HUES64 (cell line): ENCODE measurements around the gene RAB40B.

Experiments used
- H3K27ac ChIP-seq: 2 replicates; pipeline ENCODE4 v1.7.0; 2013; ENCODE audit warnings: low read depth, low read length, inconsistent platforms
- H3K27me3 ChIP-seq: 2 replicates; pipeline ENCODE4 v1.6.1; 2013; ENCODE audit warnings: mild to moderate bottlenecking, low read length; ENCODE audit not compliant: insufficient read depth
- H3K36me3 ChIP-seq: 2 replicates; pipeline ENCODE4 v1.6.1; 2013; ENCODE audit warnings: mild to moderate bottlenecking, low read length; ENCODE audit not compliant: insufficient read depth
- H3K4me1 ChIP-seq: 2 replicates; pipeline ENCODE4 v1.6.1; 2013; ENCODE audit warnings: mild to moderate bottlenecking, low read length, moderate library complexity; ENCODE audit not compliant: insufficient read depth
- H3K4me3 ChIP-seq: 2 replicates; pipeline ENCODE4 v1.5.1; 2013; ENCODE audit warnings: mild to moderate bottlenecking, low read length, moderate library complexity
- H3K9ac ChIP-seq: 2 replicates; pipeline ENCODE4 v1.6.1; 2013; ENCODE audit warnings: mild to moderate bottlenecking, low read depth, low read length
- H3K9me3 ChIP-seq: 2 replicates; pipeline ENCODE4 v1.6.1; 2013; ENCODE audit warnings: low read depth, low read length; ENCODE audit not compliant: insufficient read depth
- WGBS: fragments of 150-250, 120-280 bp; methylation state at CpG from one replicate; pipeline ENCODE4 v1.1.7; 2013; ENCODE audit warnings: missing lambda C conversion rate; 5-methylcytosine and 5-hydroxymethylcytosine counted together

The RAB40B gene

DNA sequence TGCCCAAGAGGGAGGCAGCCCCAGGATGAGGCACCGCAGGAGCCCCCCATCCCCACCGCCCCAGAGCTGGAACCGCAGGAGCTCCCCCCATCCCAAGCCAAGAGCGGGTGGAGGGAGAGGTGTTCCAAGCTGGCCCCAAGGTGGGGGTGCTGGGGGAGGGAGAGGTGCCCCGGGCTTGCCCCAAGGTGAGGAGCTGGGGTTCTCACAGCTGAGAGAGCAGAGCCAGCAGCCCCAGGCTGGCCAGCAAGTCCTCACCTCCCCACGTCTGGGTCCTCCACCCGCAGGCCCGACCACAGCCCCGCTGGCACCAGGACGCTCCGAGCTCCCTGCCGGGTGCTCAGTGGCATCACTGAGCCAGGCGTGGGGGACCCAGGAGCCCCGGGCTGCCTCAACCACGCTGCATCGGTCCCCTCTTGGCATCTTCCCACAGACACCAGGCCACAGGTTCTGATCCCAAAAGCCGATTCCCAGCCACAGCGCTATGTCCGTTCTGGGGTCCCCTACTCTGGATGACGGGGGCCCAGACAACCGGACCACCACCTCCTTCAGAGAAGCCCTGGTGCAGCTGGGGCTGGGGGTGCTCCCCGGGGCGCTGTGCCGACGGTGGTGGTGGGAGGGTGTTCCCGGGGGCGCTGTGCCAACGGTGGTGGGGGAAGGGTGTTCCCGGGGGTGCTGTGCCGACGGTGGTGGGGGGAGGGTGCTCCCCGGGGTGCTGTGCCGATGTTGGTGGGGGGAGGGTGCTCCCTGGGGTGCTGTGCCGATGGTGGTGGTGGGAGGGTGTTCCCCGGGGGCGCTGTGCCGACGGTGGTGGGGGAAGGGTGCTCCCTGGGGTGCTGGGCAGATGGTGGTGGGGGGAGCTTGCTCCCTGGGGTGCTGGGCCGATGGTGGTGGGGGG is 34.9 kb downstream of the RAB40B start:
- Histone ChIP-seq H3K4me3 (no peak overlapping the region), H3K27ac (no peak overlapping the region), H3K36me3 (no peaks in the 10 kb centered on the region), H3K9ac (no peak overlapping the region), H3K9me3 (no peaks in the 10 kb centered on the region), H3K4me1 (no peaks in the 10 kb centered on the region), H3K27me3 (no peaks in the 10 kb centered on the region)
- 94% methylated on average over 39 of the region's 39 CpGs for WGBS

DNA sequence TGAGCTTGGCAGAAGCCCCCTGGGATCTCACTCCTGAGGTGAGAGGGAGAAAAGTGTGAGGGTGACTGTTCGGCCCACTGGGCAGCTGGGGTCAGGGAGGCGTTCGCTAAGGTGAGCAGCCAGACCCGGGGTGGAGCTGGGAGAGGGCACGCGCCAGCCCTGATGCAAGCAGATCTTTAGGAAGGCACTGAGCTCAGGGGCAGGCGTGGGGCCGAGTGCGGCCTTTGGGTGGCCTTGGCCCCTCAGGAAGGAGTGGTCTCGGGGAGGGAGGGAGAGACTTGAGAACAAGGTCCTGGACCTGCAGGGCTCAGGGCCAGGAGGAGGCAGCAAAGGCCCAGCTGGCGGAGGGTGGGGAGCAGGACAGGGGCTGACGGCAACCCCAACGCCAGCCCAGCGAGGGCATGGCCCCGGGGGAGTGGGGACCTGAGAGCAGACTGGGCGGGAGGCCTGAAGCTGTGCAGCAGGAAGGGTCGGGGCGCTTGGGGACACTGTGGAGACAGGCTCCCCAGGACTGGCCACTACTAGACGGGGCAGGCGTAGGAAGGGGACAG is 35.7 kb downstream of the RAB40B start:
- H3K4me1 ChIP-seq: no peaks in the 10 kb centered on the region
- H3K27me3 ChIP-seq: no peaks in the 10 kb centered on the region
- H3K36me3 ChIP-seq: no peaks in the 10 kb centered on the region
- 93% methylated on average over 20 of the region's 20 CpGs for WGBS
- H3K4me3 ChIP-seq: no peak overlapping the region
- H3K9me3 ChIP-seq: no peaks in the 10 kb centered on the region
- no peak overlapping the region for H3K27ac ChIP-seq
- H3K9ac ChIP-seq: no peak overlapping the region

GRCh38 chr17:82661717-82662683 is 36.5 kb downstream of the RAB40B start:
- no peaks in the 10 kb centered on the region for H3K4me1 ChIP-seq
- H3K9me3 ChIP-seq: no peaks in the 10 kb centered on the region
- H3K9ac ChIP-seq: no peak overlapping the region
- no peak overlapping the region for H3K4me3 ChIP-seq
- no peaks in the 10 kb centered on the region for H3K36me3 ChIP-seq
- no peaks in the 10 kb centered on the region for H3K27me3 ChIP-seq
- WGBS: 84% methylated on average over 31 of the region's 31 CpGs
- no peak overlapping the region for H3K27ac ChIP-seq

DNA sequence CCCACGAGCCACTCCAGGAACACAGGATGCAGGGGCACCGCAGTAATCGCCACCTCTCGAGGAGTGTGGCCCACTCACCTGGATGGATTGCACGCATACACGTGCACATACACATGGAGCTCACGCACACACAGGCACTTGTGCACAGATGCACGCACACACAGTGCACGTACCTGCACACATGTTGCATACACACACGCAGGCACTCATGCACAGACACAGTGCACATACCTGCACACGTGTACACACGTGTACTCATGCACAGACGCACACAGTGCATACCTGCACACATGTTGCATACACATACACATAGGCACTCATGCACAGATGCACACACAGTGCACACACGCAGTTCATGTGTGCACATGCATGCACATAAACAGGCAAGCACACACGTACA is 38.6 kb downstream of the RAB40B start:
- Histone ChIP-seq H3K27ac (no peak overlapping the region), H3K36me3 (no peaks in the 10 kb centered on the region), H3K27me3 (no peaks in the 10 kb centered on the region), H3K9me3 (no peaks in the 10 kb centered on the region), H3K9ac (no peak overlapping the region), H3K4me1 (no peaks in the 10 kb centered on the region), H3K4me3 (no peak overlapping the region)
- 92% methylated on average over 15 of the region's 15 CpGs for WGBS

DNA sequence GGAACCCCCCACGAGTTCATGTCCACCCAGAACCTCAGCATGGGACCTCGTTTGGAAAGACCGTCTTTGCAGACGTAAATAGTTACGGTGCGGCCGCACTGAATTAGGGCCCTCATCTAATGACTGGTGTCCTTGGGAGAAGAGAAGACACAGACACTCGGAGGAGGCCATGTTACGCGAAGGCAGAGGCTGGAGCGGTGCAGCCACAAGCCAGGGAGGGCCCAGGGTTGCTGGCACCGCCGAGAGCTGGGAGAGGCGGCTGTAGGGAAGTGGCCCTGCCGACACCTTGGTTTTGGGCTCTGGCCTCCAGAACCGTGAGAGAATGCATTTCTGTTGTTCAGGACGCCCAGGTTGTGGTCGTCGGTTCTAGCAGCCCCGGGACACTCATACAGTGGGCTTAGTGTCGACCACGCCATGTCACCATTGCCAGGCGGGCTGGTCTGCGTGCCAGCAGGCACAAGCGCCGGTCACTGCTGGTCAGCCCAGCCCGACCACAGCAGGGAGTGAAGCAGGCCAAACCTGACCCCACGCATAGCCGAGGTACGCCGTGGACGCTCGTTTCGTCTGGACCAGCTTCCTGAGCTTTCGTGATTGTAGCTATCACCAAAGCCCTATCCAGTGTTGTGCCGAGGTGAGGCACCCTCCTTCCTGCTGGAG is 39.6 kb downstream of the RAB40B start:
- Histone ChIP-seq H3K4me1 (no peaks in the 10 kb centered on the region), H3K4me3 (no peak overlapping the region), H3K27ac (no peak overlapping the region), H3K9me3 (no peaks in the 10 kb centered on the region), H3K9ac (no peak overlapping the region), H3K27me3 (no peaks in the 10 kb centered on the region), H3K36me3 (no peaks in the 10 kb centered on the region)
- WGBS: 92% methylated on average over 36 of the region's 36 CpGs

DNA sequence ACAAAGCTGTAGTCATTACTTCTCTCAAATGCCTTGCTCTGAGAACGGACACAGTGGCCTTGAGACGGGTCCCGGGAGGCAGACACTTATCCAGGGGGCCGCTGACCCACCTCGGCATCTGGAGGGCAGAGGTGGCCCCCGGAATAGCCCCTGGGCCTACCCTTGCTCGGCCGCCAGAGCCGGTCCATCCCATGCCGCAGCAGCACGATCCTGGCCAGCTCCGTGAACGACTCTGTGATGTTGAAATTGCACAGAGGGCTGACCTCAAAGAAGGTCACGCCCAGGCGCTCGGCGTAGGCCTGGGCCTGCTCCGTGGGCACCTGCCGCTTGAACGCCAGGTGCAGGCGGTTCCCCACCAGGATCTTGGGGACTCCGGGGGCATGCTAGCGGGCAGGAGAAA is 40.2 kb downstream of the RAB40B start:
- H3K27ac ChIP-seq: no peak overlapping the region
- H3K9ac ChIP-seq: no peak overlapping the region
- no peaks in the 10 kb centered on the region for H3K9me3 ChIP-seq
- no peaks in the 10 kb centered on the region for H3K27me3 ChIP-seq
- no peak overlapping the region for H3K4me3 ChIP-seq
- no peaks in the 10 kb centered on the region for H3K4me1 ChIP-seq
- H3K36me3 ChIP-seq: no peaks in the 10 kb centered on the region
- 95% methylated on average over 23 of the region's 23 CpGs for WGBS

GRCh38 chr17:82657926-82658325 is 40.6 kb downstream of the RAB40B start:
- Histone ChIP-seq H3K4me3 (no peak overlapping the region), H3K4me1 (no peaks in the 10 kb centered on the region), H3K27me3 (no peaks in the 10 kb centered on the region), H3K36me3 (no peaks in the 10 kb centered on the region), H3K9ac (no peak overlapping the region), H3K9me3 (no peaks in the 10 kb centered on the region), H3K27ac (no peak overlapping the region)
- WGBS: 92% methylated on average over 19 of the region's 19 CpGs

DNA sequence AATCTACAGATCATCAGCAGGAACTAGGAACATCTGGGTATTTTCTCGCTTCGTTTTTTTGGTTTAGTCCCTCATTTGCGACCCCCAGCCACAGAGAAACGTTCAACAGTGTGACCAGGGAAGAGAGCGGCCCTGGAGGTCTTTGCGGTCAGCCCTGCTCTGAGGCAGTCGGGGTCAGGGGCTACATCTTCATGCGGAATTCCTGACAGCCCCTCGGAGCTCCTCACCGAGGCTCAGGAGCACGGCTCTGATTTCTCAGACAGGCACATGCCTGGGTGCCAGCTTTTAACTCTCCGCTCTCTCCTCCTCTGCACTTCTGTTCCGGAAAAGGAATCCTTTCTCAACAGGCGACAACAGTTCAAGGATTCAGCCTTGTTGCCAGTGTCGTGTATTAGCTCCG is 42.2 kb downstream of the RAB40B start:
- H3K27me3 ChIP-seq: no peaks in the 10 kb centered on the region
- WGBS: 91% methylated on average over 16 of the region's 16 CpGs

DNA sequence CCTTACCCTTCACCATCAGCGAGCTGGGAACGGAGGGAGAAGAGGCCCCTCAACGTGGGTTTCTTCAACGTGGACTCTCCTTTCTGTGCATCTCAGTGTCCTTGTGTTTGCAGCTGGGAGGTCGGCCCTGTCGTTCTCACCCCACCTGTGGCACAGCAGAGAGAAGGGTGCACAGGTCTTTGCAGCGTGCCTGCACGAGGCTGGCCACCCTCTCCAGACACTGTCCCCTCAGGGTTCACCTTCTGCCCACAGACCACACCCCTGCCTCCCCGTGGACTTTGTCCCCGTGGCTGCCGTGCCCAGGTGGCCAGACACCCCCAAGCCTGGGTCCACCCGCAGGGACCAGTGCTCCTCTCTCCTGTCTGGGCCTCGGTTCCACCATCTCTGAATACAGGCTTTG is 43.0 kb downstream of the RAB40B start:
- Histone ChIP-seq H3K27ac (no peak overlapping the region), H3K4me3 (no peak overlapping the region), H3K36me3 (no peaks in the 10 kb centered on the region), H3K27me3 (no peaks in the 10 kb centered on the region), H3K9me3 (no peaks in the 10 kb centered on the region), H3K9ac (no peak overlapping the region), H3K4me1 (no peaks in the 10 kb centered on the region)
- 91% methylated on average over 13 of the region's 13 CpGs for WGBS

More for the DNA sequence above, 42.2 kb downstream of the RAB40B start:
- H3K27ac ChIP-seq: no peak overlapping the region
- no peak overlapping the region for H3K9ac ChIP-seq
- H3K4me3 ChIP-seq: no peak overlapping the region
- no peaks in the 10 kb centered on the region for H3K36me3 ChIP-seq
- H3K4me1 ChIP-seq: no peaks in the 10 kb centered on the region
- no peaks in the 10 kb centered on the region for H3K9me3 ChIP-seq

- Histone ChIP-seq H3K27ac (no peak overlapping the region), H3K36me3 (no peaks in the 10 kb centered on the region), H3K9me3 (no peaks in the 10 kb centered on the region), H3K9ac (no peak overlapping the region), H3K27me3 (no peaks in the 10 kb centered on the region), H3K4me3 (no peak overlapping the region), H3K4me1 (no peaks in the 10 kb centered on the region)
- WGBS: 94% methylated on average over 14 of the region's 15 CpGs
Observed at GRCh38 chr17:82655038-82655479, 43.4 kb downstream of the RAB40B start.
